GM23248 (cell line): ENCODE results near the gene CTAGE1.

Source experiments
- EZH2 ChIP-seq: fragments of 200-600 bp; sonication (generic); IDR thresholded peaks from 2 replicates; pipeline ENCODE4 v1.6.1; 2018; ENCODE audit warnings: antibody characterized with exemption, mild to moderate bottlenecking; ENCODE audit not compliant: insufficient read depth, poor library complexity, severe bottlenecking
- EZH2phosphoT487 ChIP-seq: fragments of 200-600 bp; sonication (generic); IDR thresholded peaks from 2 replicates; pipeline ENCODE4 v1.6.1; 2018; ENCODE audit warnings: antibody characterized with exemption, moderate library complexity, mild to moderate bottlenecking, low read depth; ENCODE audit not compliant: insufficient read depth

DNA sequence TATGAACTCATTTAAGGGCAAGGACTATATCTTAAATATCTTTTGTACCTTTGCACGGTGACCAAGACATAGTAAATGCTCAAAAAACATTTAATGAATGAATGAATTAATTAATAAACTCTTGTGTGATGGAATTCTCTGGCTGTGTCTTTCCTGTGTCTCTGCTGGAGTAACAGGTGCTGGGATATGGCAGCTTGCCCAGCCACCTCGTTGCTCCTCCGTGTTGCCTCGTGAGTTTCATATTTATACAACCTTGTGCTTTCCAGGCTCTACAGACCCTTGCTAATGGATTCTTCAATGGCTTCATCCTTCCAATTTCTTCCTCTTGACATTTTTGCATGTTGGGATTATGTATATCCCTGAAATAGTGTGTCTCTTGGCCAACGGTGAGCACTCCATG is 30.4 kb downstream of the CTAGE1 start:
- no peak for TF ChIP-seq EZH2phosphoT487
- TF ChIP-seq EZH2 = no peak
